Smooth muscle cell (in vitro differentiated cells): ENCODE measurements around the gene POLR1B. TPM values are rescaled to one million over a fixed set of nuclear protein-coding genes. Genes with fewer than 3 reads are reported as not detected.

ENCODE experiments used
- DNase-seq: peaks from one replicate; lab custom pipeline; 2025; ENCODE audit not compliant: unreplicated experiment; lab: John Stamatoyannopoulos, UW
- H2AFZ ChIP-seq: fragments of 200-600 bp; sonication (generic); 2 replicates; pipeline ENCODE4 v1.6.0; 2016; ENCODE audit warnings: antibody characterized with exemption, low read depth, mild to moderate bottlenecking
- H3F3A ChIP-seq: fragments of 200-600 bp; sonication (generic); 2 replicates; pipeline ENCODE4 v1.6.0; 2017; ENCODE audit warnings: antibody characterized with exemption, low read depth
- H3K27ac ChIP-seq: fragments of 200-600 bp; sonication (generic); 2 replicates; pipeline ENCODE4 v1.5.1; 2016; ENCODE audit warnings: low read depth, mild to moderate bottlenecking
- H3K27me3 ChIP-seq: fragments of 200-600 bp; sonication (generic); 2 replicates; pipeline ENCODE4 v1.6.1; 2016; ENCODE audit warnings: low read depth, mild to moderate bottlenecking
- H3K36me3 ChIP-seq: fragments of 200-600 bp; sonication (generic); 2 replicates; pipeline ENCODE4 v1.5.1; 2016; ENCODE audit warnings: low read depth
- H3K4me1 ChIP-seq: fragments of 200-600 bp; sonication (generic); 2 replicates; pipeline ENCODE4 v1.5.1; 2016; ENCODE audit warnings: low read depth
- H3K4me2 ChIP-seq: fragments of 200-600 bp; sonication (generic); 2 replicates; pipeline ENCODE4 v1.6.0; 2016; ENCODE audit warnings: mild to moderate bottlenecking
- H3K4me3 ChIP-seq: fragments of 200-600 bp; sonication (generic); 2 replicates; pipeline ENCODE4 v1.5.1; 2016; ENCODE audit warnings: mild to moderate bottlenecking
- H3K79me2 ChIP-seq: fragments of 200-600 bp; sonication (generic); 2 replicates; pipeline ENCODE4 v1.6.0; 2016; ENCODE audit warnings: low read depth, mild to moderate bottlenecking
- H3K9ac ChIP-seq: fragments of 200-600 bp; sonication (generic); 2 replicates; pipeline ENCODE4 v1.6.0; 2016; ENCODE audit warnings: low read depth
- H3K9me3 ChIP-seq: fragments of 200-600 bp; sonication (generic); replicated peaks from 2 replicates; pipeline ENCODE4 v1.5.1; 2016; ENCODE audit warnings: low read depth
- H4K20me1 ChIP-seq: fragments of 200-600 bp; sonication (generic); 2 replicates; pipeline ENCODE4 v1.6.0; 2016; ENCODE audit warnings: low read depth
- WGBS: methylation state at CpG from one replicate; pipeline ENCODE4 v1.1.7; 2016; ENCODE audit warnings: low lambda C conversion rate; 5-methylcytosine and 5-hydroxymethylcytosine counted together
- polyA plus RNA-seq: library from polyadenylated mRNA; unstranded; fragments of >200 nt; fragmentation: Nextera tagmentation; extraction: Ambion mirVana; gene quantifications from 2 replicates; pipeline ENCODE4 v1.2.1, GENCODE V29; 2016
- total RNA-seq: library from RNA; depleted of rRNA; stranded (reverse); fragments of >200 nt; gene quantifications from 2 replicates; pipeline ENCODE4 v1.2.3, GENCODE V29; 2014
- TF ChIP-seq, protein P1 (sequence below): fragments of 200-600 bp; sonication (generic); IDR thresholded peaks from 2 replicates; pipeline ENCODE4 v1.5.1; 2017; ENCODE audit warnings: borderline replicate concordance, mild to moderate bottlenecking, antibody characterized with exemption; ENCODE audit not compliant: insufficient read depth, poor library complexity, severe bottlenecking

Gene POLR1B
- total and polyA plus RNA-seq, 2 experiments from 2014 or later, result 7.4 to 16.9 TPM

- Histone ChIP-seq H4K20me1 (no peaks in the 10 kb centered on the region), H3K27ac (no peak overlapping the region), H3K4me3 (no peak overlapping the region), H3K79me2 (peaks cover 3% of the 10 kb centered on the region), H3K4me2 (no peak overlapping the region), H3K9ac (no peak overlapping the region), H3K9me3 (no peaks in the 10 kb centered on the region), H3F3A (no peaks in the 10 kb centered on the region), H2AFZ (no peak overlapping the region), H3K4me1 (no peaks in the 10 kb centered on the region), H3K36me3 (peaks cover 14% of the 10 kb centered on the region), H3K27me3 (no peaks in the 10 kb centered on the region)
- DNase-seq, result no peak
- TF ChIP-seq, protein P1, sequence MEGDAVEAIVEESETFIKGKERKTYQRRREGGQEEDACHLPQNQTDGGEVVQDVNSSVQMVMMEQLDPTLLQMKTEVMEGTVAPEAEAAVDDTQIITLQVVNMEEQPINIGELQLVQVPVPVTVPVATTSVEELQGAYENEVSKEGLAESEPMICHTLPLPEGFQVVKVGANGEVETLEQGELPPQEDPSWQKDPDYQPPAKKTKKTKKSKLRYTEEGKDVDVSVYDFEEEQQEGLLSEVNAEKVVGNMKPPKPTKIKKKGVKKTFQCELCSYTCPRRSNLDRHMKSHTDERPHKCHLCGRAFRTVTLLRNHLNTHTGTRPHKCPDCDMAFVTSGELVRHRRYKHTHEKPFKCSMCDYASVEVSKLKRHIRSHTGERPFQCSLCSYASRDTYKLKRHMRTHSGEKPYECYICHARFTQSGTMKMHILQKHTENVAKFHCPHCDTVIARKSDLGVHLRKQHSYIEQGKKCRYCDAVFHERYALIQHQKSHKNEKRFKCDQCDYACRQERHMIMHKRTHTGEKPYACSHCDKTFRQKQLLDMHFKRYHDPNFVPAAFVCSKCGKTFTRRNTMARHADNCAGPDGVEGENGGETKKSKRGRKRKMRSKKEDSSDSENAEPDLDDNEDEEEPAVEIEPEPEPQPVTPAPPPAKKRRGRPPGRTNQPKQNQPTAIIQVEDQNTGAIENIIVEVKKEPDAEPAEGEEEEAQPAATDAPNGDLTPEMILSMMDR, result no peak
- WGBS, result 98% methylated on average over 3 of the region's 3 CpGs
These were observed 25.5 kb upstream of the POLR1B start for GRCh38 chr2:112516801-112517200.

- Histone ChIP-seq H3K36me3 (peaks cover 13% of the 10 kb centered on the region), H3K4me1 (no peaks in the 10 kb centered on the region), H3K27ac (no peak overlapping the region), H3K27me3 (no peaks in the 10 kb centered on the region), H3K79me2 (peaks cover 3% of the 10 kb centered on the region), H2AFZ (no peak overlapping the region), H3K4me3 (no peak overlapping the region), H3K4me2 (no peak overlapping the region), H3K9ac (no peak overlapping the region), H4K20me1 (no peaks in the 10 kb centered on the region), H3K9me3 (no peaks in the 10 kb centered on the region), H3F3A (no peaks in the 10 kb centered on the region)
- whole genome bisulfite sequencing, result 83% methylated on average over 7 of the region's 7 CpGs
- TF ChIP-seq, protein P1, result no peak
- no peak for DNase-seq
These were observed 23.5 kb upstream of the POLR1B start for GRCh38 chr2:112518807-112519206.

DNA sequence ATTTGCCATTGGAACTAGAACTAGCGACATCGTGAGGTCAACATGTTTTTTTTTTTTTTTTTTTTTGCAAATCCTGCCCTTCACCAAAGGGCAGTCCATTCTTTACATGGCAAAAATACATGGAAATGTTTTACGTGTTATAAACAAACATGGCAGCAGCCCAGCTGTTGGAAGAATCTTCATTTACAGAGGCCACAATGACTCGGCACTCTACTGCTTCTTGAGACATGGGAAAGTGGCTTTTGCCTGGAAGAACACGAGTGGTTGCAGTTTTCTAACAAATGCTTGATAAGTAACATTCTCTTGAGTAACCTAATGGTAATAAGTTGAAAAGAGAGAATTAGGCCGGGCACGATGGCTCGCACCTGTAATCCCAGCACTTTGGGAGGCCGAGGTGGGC is 22.8 kb upstream of the POLR1B start:
- Histone ChIP-seq H3K27me3 (no peaks in the 10 kb centered on the region), H3K9ac (no peak overlapping the region), H3K4me2 (no peak overlapping the region), H3F3A (no peaks in the 10 kb centered on the region), H2AFZ (no peak overlapping the region), H3K4me3 (no peak overlapping the region), H4K20me1 (no peaks in the 10 kb centered on the region), H3K4me1 (no peaks in the 10 kb centered on the region), H3K27ac (no peak overlapping the region), H3K36me3 (peaks cover 6% of the 10 kb centered on the region), H3K79me2 (peaks cover 3% of the 10 kb centered on the region), H3K9me3 (no peaks in the 10 kb centered on the region)
- 87% methylated on average over 9 of the region's 9 CpGs for WGBS
- DNase-seq, result no peak
- TF ChIP-seq, protein P1, result no peak

GRCh38 chr2:112520234-112520783 is 22.0 kb upstream of the POLR1B start:
- Histone ChIP-seq H3K4me3 (no peak overlapping the region), H4K20me1 (no peaks in the 10 kb centered on the region), H2AFZ (no peak overlapping the region), H3K4me2 (no peak overlapping the region), H3K27ac (no peak overlapping the region), H3K36me3 (no peaks in the 10 kb centered on the region), H3K9me3 (no peaks in the 10 kb centered on the region), H3K4me1 (no peaks in the 10 kb centered on the region), H3K27me3 (no peaks in the 10 kb centered on the region), H3K79me2 (peaks cover 3% of the 10 kb centered on the region), H3F3A (no peaks in the 10 kb centered on the region), H3K9ac (no peak overlapping the region)
- WGBS, result 95% methylated on average over 7 of the region's 7 CpGs
- no peak for DNase-seq
- TF ChIP-seq, protein P1, result no peak
